K562 (cell line): ENCODE measurements around the gene ATXN1. TPM values are rescaled to one million over a fixed set of nuclear protein-coding genes. Genes with fewer than 3 reads are reported as not detected.

Experiments used
- CTBP1 ChIP-seq: fragments of 450-650 bp; IDR thresholded peaks from 2 replicates; pipeline ENCODE4 v1.6.1; 2016; ENCODE audit warnings: borderline replicate concordance
- DACH1 ChIP-seq: fragments of 450-650 bp; IDR thresholded peaks from 2 replicates; pipeline ENCODE4 v1.6.1; 2018; ENCODE audit not compliant: partially characterized antibody
- DPF2 ChIP-seq: fragments of 450-650 bp; IDR thresholded peaks from 2 replicates; pipeline ENCODE4 v1.6.1; 2016
- HMG20A ChIP-seq: fragments of 450-650 bp; formaldehyde crosslinking; conservative IDR thresholded peaks from 2 replicates; pipeline ENCODE4 v1.4.0; 2020; ENCODE audit warnings: mild to moderate bottlenecking, mixed read lengths
- KHSRP ChIP-seq: fragments of 450-650 bp; IDR thresholded peaks from 2 replicates; pipeline ENCODE4 v1.6.1; 2017
- MCM2 ChIP-seq: fragments of 450-650 bp; IDR thresholded peaks from 2 replicates; pipeline ENCODE4 v1.6.1; 2017; ENCODE audit warnings: low read depth, mild to moderate bottlenecking
- NCOA2 ChIP-seq, 2 experiments: fragments of 450-650 bp; IDR thresholded peaks; 2 replicates each; pipeline ENCODE4 v1.6.1; 2018; ENCODE audit warnings: mild to moderate bottlenecking in 2 of 2, moderate library complexity in 1 of 2; ENCODE audit not compliant: partially characterized antibody in 2 of 2
- NELFE ChIP-seq: IDR thresholded peaks from 2 replicates; pipeline ENCODE4 v1.6.1; 2011; ENCODE audit warnings: mild to moderate bottlenecking; ENCODE audit not compliant: insufficient read depth, insufficient read length
- NR1H2 ChIP-seq: sonication (generic); formaldehyde crosslinking; IDR thresholded peaks from 2 replicates; pipeline ENCODE4 v1.4.0; 2020; ENCODE audit warnings: mild to moderate bottlenecking, missing genetic modification reagents
- POLR2A ChIP-seq: fragments of 450-650 bp; conservative IDR thresholded peaks from 2 replicates; pipeline ENCODE4 v1.6.1; 2016
- PTRF ChIP-seq: fragments of 450-650 bp; IDR thresholded peaks from 2 replicates; pipeline ENCODE4 v1.6.1; 2016; ENCODE audit warnings: mild to moderate bottlenecking, missing genetic modification characterization, missing compliant biosample characterization
- SRSF7 ChIP-seq: fragments of 200-400 bp; formaldehyde crosslinking; optimal IDR thresholded peaks from 2 replicates; pipeline ENCODE3; 2017; ENCODE audit warnings: mild to moderate bottlenecking, low read depth, low read length
- SRSF9 ChIP-seq: fragments of 200-400 bp; formaldehyde crosslinking; IDR thresholded peaks from 2 replicates; pipeline ENCODE4 v1.6.1; 2017; ENCODE audit warnings: low read depth, low read length, borderline replicate concordance
- ZBTB7A ChIP-seq: IDR thresholded peaks from 2 replicates; pipeline ENCODE4 v1.6.1; 2011; ENCODE audit warnings: low read depth, mild to moderate bottlenecking, low read length, moderate library complexity, borderline replicate concordance; ENCODE audit not compliant: control insufficient read depth
- ZNF184 ChIP-seq: sonication (generic); formaldehyde crosslinking; IDR thresholded peaks from 2 replicates; pipeline ENCODE4 v1.5.0; 2020; ENCODE audit warnings: missing genetic modification reagents
- ZNF408 ChIP-seq: fragments of 250-450 bp; sonication (Bioruptor Pico); IDR thresholded peaks from 2 replicates; pipeline ENCODE4 v1.4.0; 2020; ENCODE audit warnings: low read depth, mild to moderate bottlenecking, moderate library complexity
- ZNF668 ChIP-seq: fragments of 250-450 bp; sonication (Bioruptor Pico); IDR thresholded peaks from 2 replicates; pipeline ENCODE4 v1.8.0; 2022; ENCODE audit warnings: mild to moderate bottlenecking, inconsistent platforms
- polyA plus RNA-seq, 8 experiments: library from polyadenylated mRNA; depleted of rRNA in 4 of 8; stranded (reverse) in 5 of 8; unstranded in 3 of 8; fragments of >200 nt; fragmentation: Nextera tagmentation in 2 of 8; fragmentation: Illumina TruSeq in 1 of 8; extraction: Ambion mirVana in 2 of 8; extraction: Trizol in 1 of 8; gene quantifications; 2 replicates each; pipeline versions ENCODE4 v1.2.1 to v1.2.3, GENCODE V29; 2011 to 2014; ENCODE audit warnings: inconsistent platforms in 1 of 8, missing spikeins in 1 of 8
- total RNA-seq, 7 experiments: library from RNA; depleted of rRNA in 6 of 7; stranded (reverse); fragments of >200 nt in 6 of 7; fragmentation: Illumina TruSeq in 2 of 7; extraction: Trizol in 2 of 7; gene quantifications; 2 replicates each; pipeline versions ENCODE4 v1.2.1 to v1.2.3, GENCODE V29; 2011 to 2021; ENCODE audit warnings: low replicate concordance in 1 of 7
- TF ChIP-seq, protein P1 (sequence below): fragments of 450-650 bp; IDR thresholded peaks from 2 replicates; pipeline ENCODE4 v1.6.1; 2017; ENCODE audit warnings: antibody characterized with exemption
- TF ChIP-seq, protein P2 (sequence below): fragments of 450-650 bp; IDR thresholded peaks from 2 replicates; pipeline ENCODE4 v1.6.1; 2014; ENCODE audit warnings: low read depth, mild to moderate bottlenecking, moderate library complexity, borderline replicate concordance
- TF ChIP-seq, protein P3 (sequence below): fragments of 250-450 bp; sonication (Bioruptor Pico); IDR thresholded peaks from 2 replicates; pipeline ENCODE4 v1.8.0; 2022; ENCODE audit warnings: inconsistent platforms
- TF ChIP-seq, protein P4 (sequence below): IDR thresholded peaks from 3 replicates; pipeline ENCODE4 v1.6.1; 2011; ENCODE audit warnings: borderline replicate concordance, mild to moderate bottlenecking; ENCODE audit not compliant: insufficient read length, insufficient read depth
- TF ChIP-seq, protein P5 (sequence below): fragments of 450-650 bp; IDR thresholded peaks from 2 replicates; pipeline ENCODE4 v1.6.1; 2017; ENCODE audit warnings: mild to moderate bottlenecking, moderate library complexity

The ATXN1 gene
- total and polyA plus RNA-seq, 9 of the 15 experiments (the other 6 are each of a cell fraction or from before 2014, with no cell fraction given) = under 0.01 to 1.2 (median 0.58) TPM

DNA sequence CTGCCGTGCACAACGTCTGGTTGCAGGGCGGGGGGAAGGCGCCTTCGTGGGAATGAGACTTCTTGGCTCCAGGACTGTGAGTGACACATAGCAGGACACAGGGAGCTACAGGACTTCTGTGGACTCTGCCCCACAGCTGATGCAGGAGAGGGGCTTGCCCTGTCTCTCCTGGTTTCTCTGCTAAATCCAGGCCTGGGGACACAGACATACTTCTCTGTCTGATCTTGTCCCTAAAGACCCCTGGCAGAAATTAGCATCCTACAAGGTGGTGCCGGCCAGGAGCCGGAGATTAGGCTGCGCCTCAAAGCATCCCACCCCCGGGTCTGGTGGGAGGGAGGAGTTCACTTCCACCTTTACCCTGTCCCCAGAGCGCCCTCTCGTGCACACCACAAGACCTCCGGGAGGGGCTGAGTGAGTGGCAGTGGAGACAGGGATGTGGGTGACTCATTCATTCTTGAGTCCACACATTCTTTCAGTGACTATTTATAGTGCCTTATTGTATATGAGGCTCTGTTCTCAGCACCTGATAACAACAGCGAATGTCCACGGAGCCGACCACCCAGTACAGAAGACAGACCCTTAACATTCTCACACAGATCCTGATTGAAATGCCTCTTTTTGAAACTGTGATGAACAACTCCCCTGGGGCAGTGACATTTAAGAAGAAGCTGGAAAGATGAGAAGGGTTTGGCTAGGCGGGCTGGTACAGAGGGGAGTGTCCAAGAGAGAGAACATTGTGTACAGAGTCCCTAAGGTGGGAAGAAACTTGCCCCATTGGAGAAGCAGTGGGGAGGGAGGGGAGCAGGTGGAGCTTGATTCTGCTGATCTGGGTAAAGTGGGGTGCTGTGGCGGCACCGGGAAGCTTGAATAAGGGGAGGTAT, 483.9 kb downstream of the ATXN1 start (continued):
- TF ChIP-seq DACH1 (no peak), ZNF184 (no peak), KHSRP (no peak), HMG20A (CRISPR knock-in tag) (no peak), NR1H2 (CRISPR knock-in tag) (no peak), POLR2A (no peak), DPF2 (peak; percentile 88), NELFE (no peak), ZNF408 (CRISPR knock-in tag) (no peak), MCM2 (no peak), NCOA2 (IDR thresholded peaks at IDR 0.05; ENCODE audit: partially characterized antibody in 2 of 2) (no peak), CTBP1 (peak; percentile 92), ZBTB7A (peak; percentile 81), SRSF7 (no peak), PTRF (no peak), SRSF9 (no peak), ZNF668 (no peak)
- TF ChIP-seq, protein P1, sequence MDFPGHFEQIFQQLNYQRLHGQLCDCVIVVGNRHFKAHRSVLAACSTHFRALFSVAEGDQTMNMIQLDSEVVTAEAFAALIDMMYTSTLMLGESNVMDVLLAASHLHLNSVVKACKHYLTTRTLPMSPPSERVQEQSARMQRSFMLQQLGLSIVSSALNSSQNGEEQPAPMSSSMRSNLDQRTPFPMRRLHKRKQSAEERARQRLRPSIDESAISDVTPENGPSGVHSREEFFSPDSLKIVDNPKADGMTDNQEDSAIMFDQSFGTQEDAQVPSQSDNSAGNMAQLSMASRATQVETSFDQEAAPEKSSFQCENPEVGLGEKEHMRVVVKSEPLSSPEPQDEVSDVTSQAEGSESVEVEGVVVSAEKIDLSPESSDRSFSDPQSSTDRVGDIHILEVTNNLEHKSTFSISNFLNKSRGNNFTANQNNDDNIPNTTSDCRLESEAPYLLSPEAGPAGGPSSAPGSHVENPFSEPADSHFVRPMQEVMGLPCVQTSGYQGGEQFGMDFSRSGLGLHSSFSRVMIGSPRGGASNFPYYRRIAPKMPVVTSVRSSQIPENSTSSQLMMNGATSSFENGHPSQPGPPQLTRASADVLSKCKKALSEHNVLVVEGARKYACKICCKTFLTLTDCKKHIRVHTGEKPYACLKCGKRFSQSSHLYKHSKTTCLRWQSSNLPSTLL = no peak
- TF ChIP-seq, protein P2, sequence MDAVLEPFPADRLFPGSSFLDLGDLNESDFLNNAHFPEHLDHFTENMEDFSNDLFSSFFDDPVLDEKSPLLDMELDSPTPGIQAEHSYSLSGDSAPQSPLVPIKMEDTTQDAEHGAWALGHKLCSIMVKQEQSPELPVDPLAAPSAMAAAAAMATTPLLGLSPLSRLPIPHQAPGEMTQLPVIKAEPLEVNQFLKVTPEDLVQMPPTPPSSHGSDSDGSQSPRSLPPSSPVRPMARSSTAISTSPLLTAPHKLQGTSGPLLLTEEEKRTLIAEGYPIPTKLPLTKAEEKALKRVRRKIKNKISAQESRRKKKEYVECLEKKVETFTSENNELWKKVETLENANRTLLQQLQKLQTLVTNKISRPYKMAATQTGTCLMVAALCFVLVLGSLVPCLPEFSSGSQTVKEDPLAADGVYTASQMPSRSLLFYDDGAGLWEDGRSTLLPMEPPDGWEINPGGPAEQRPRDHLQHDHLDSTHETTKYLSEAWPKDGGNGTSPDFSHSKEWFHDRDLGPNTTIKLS = no peak
- TF ChIP-seq, protein P3, sequence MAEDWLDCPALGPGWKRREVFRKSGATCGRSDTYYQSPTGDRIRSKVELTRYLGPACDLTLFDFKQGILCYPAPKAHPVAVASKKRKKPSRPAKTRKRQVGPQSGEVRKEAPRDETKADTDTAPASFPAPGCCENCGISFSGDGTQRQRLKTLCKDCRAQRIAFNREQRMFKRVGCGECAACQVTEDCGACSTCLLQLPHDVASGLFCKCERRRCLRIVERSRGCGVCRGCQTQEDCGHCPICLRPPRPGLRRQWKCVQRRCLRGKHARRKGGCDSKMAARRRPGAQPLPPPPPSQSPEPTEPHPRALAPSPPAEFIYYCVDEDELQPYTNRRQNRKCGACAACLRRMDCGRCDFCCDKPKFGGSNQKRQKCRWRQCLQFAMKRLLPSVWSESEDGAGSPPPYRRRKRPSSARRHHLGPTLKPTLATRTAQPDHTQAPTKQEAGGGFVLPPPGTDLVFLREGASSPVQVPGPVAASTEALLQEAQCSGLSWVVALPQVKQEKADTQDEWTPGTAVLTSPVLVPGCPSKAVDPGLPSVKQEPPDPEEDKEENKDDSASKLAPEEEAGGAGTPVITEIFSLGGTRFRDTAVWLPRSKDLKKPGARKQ (CRISPR knock-in tag) = no peak
- TF ChIP-seq, protein P4, sequence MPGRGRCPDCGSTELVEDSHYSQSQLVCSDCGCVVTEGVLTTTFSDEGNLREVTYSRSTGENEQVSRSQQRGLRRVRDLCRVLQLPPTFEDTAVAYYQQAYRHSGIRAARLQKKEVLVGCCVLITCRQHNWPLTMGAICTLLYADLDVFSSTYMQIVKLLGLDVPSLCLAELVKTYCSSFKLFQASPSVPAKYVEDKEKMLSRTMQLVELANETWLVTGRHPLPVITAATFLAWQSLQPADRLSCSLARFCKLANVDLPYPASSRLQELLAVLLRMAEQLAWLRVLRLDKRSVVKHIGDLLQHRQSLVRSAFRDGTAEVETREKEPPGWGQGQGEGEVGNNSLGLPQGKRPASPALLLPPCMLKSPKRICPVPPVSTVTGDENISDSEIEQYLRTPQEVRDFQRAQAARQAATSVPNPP = no peak
- TF ChIP-seq, protein P5, sequence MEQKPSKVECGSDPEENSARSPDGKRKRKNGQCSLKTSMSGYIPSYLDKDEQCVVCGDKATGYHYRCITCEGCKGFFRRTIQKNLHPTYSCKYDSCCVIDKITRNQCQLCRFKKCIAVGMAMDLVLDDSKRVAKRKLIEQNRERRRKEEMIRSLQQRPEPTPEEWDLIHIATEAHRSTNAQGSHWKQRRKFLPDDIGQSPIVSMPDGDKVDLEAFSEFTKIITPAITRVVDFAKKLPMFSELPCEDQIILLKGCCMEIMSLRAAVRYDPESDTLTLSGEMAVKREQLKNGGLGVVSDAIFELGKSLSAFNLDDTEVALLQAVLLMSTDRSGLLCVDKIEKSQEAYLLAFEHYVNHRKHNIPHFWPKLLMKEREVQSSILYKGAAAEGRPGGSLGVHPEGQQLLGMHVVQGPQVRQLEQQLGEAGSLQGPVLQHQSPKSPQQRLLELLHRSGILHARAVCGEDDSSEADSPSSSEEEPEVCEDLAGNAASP = no peak
